ENCODE results near the gene SLAMF8. TPM values are rescaled to one million over a fixed set of nuclear protein-coding genes. Genes with fewer than 3 reads are reported as not detected.

SLAMF8 gene
- total and polyA plus RNA-seq, 12 donors, result 0.30 to 24.4 (median 0.99) TPM

GRCh38 chr1:159856576-159856975, 29.9 kb downstream of the SLAMF8 start:
- peaks cover 0 to 7% (median 0%) of the 10 kb centered on the region in 9 donors for H3K36me3 ChIP-seq
- H3K4me1 ChIP-seq, result peaks cover 0 to 26% (median 20%) of the 10 kb centered on the region in 9 donors
- H3K27me3 ChIP-seq, result no peaks in the 10 kb centered on the region
- no peak overlapping the region for H3K4me3 ChIP-seq
- ATAC-seq, result no peak
- no peak overlapping the region for H3K27ac ChIP-seq
- TF ChIP-seq CTCF (IDR thresholded peaks at IDR 0.05), result no peak
- no peaks in the 10 kb centered on the region for H3K9me3 ChIP-seq
- no peak for DNase-seq
- intact Hi-C loops (cut with DNase I), result loop anchor here in 2 of 10 donors (5.0 to 10.0 kb wide), 2 partner anchors 66 to 68 kb away; partner anchors contain the start of gene TAGLN2 (in 1 of the 2)
- 91 to 96% methylated on average over 1 of the region's 1 CpG for WGBS, 2 donors

- intact Hi-C loops (cut with DNase I), result loop anchor here in 2 of 10 donors (2.0 to 10.0 kb wide), 3 partner anchors 19 to 67 kb away; partner anchors contain the start of gene TAGLN2 (in 1 of the 2)
- ATAC-seq (no peak), DNase-seq (no peak)
- no peak for TF ChIP-seq CTCF (IDR thresholded peaks at IDR 0.05)
- Histone ChIP-seq H3K27me3 (no peaks in the 10 kb centered on the region), H3K9me3 (no peaks in the 10 kb centered on the region), H3K4me1 (peaks cover 0 to 26% (median 17%) of the 10 kb centered on the region in 9 donors), H3K36me3 (peaks cover 0 to 8% (median 0%) of the 10 kb centered on the region in 9 donors), H3K27ac (no peak overlapping the region), H3K4me3 (no peak overlapping the region)
- 91 to 95% methylated on average over 6 of the region's 6 CpGs for WGBS, 2 donors
These were observed 31.2 kb downstream of the SLAMF8 start for GRCh38 chr1:159857889-159858288.

- H3K4me1 ChIP-seq, result peaks cover 0 to 16% (median 6%) of the 10 kb centered on the region in 9 donors
- intact Hi-C loops (cut with DNase I), result loop anchor here in 2 of 10 donors (2.0 to 10.0 kb wide), 3 partner anchors 21 to 65 kb away; partner anchors contain the start of gene TAGLN2 (in 1 of the 2)
- DNase-seq (no peak), ATAC-seq (no peak)
- H3K9me3 ChIP-seq, result no peaks in the 10 kb centered on the region
- 85 to 94% methylated on average over 7 of the region's 7 CpGs for WGBS, 2 donors
- no peak overlapping the region for H3K27ac ChIP-seq
- no peak overlapping the region for H3K4me3 ChIP-seq
- no peaks in the 10 kb centered on the region for H3K27me3 ChIP-seq
- TF ChIP-seq CTCF (IDR thresholded peaks at IDR 0.05), result no peak
- peaks cover 0 to 8% (median 0%) of the 10 kb centered on the region in 9 donors for H3K36me3 ChIP-seq
These were observed 33.2 kb downstream of the SLAMF8 start for GRCh38 chr1:159859767-159860322.

GRCh38 chr1:159860456-159860855, 33.8 kb downstream of the SLAMF8 start:
- no peak for TF ChIP-seq CTCF (IDR thresholded peaks at IDR 0.05)
- Histone ChIP-seq H3K9me3 (no peaks in the 10 kb centered on the region), H3K27me3 (no peaks in the 10 kb centered on the region), H3K27ac (no peak overlapping the region), H3K36me3 (peaks cover 0 to 8% (median 0%) of the 10 kb centered on the region in 9 donors), H3K4me3 (no peak overlapping the region), H3K4me1 (peaks cover 0 to 11% (median under 1%) of the 10 kb centered on the region in 9 donors)
- ATAC-seq, result no peak
- DNase-seq, result no peak
- 35 to 41% methylated on average over 3 of the region's 3 CpGs for WGBS, 2 donors
- intact Hi-C loops (cut with DNase I), result no loop called here
